ENCODE measurements around the gene SLC43A1. TPM values are rescaled to one million over a fixed set of nuclear protein-coding genes. Genes with fewer than 3 reads are reported as not detected.
"Not testable (repeated sequence)": the region's sequence is repeated elsewhere in the genome, so short reads cannot be mapped to it uniquely, and the experiment has no call there.

SLC43A1 gene
- total RNA-seq, 4 donors from 2014 or later, result 20.3 to 64.1 (median 28.8) TPM

DNA sequence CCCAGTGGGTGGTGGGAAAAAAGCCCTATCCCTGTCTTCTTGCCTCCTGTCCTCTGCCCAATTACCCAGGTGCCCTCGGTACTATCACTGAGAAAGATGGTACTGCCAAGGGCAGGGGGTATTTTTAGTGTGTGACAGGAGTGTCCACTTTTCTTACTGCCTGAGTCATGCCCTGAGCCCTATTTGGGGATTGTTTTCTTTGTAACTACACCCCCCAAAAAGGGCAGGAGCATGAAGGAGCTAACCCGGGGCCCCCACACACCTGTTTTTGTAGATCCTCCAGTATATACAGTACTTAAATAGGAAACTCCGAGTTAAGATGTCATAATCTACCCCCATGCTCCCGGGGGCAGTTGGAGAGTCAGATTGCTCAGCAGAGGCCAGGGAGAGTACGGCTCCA is 25.7 kb upstream of the SLC43A1 start:
- intact Hi-C loops (cut with DNase I), result no loop called here
- Histone ChIP-seq H3K4me3 (replicated peaks in 1 of 3) (no peak overlapping the region), H3K4me1 (no peaks in the 10 kb centered on the region), H3K9me3 (no peaks in the 10 kb centered on the region), H3K27ac (no peak overlapping the region), H3K36me3 (no peaks in the 10 kb centered on the region), H3K27me3 (no peaks in the 10 kb centered on the region)
- 59 to 64% methylated on average over 5 of the region's 5 CpGs for WGBS, 2 donors
- TF ChIP-seq POLR2A (IDR thresholded peaks at IDR 0.05), result no peak
- TF ChIP-seq, protein P1, sequence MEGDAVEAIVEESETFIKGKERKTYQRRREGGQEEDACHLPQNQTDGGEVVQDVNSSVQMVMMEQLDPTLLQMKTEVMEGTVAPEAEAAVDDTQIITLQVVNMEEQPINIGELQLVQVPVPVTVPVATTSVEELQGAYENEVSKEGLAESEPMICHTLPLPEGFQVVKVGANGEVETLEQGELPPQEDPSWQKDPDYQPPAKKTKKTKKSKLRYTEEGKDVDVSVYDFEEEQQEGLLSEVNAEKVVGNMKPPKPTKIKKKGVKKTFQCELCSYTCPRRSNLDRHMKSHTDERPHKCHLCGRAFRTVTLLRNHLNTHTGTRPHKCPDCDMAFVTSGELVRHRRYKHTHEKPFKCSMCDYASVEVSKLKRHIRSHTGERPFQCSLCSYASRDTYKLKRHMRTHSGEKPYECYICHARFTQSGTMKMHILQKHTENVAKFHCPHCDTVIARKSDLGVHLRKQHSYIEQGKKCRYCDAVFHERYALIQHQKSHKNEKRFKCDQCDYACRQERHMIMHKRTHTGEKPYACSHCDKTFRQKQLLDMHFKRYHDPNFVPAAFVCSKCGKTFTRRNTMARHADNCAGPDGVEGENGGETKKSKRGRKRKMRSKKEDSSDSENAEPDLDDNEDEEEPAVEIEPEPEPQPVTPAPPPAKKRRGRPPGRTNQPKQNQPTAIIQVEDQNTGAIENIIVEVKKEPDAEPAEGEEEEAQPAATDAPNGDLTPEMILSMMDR (IDR thresholded peaks at IDR 0.05), result no peak
- no peak for DNase-seq

DNA sequence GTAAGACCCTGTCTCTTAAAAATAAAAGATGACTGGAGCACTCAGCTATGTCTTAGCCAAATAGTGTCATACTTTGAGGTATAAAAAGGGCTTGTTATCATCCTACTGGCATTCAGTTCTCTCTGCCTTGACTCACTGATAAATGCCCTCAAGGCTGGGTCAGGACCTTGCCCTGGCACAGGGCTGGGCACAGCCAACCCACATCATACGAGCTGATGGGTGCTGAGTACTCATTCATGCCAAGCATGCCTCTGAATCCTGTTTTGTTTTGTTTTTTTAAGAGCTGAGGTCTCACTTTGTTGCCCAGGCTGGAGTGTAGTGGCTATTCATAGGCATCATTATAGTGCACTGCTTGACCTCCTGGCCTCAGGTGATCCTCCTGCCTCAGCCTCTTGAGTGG is 23.8 kb upstream of the SLC43A1 start:
- intact Hi-C loops (cut with DNase I), result no loop called here
- no peaks in the 10 kb centered on the region for H3K4me1 ChIP-seq

DNA sequence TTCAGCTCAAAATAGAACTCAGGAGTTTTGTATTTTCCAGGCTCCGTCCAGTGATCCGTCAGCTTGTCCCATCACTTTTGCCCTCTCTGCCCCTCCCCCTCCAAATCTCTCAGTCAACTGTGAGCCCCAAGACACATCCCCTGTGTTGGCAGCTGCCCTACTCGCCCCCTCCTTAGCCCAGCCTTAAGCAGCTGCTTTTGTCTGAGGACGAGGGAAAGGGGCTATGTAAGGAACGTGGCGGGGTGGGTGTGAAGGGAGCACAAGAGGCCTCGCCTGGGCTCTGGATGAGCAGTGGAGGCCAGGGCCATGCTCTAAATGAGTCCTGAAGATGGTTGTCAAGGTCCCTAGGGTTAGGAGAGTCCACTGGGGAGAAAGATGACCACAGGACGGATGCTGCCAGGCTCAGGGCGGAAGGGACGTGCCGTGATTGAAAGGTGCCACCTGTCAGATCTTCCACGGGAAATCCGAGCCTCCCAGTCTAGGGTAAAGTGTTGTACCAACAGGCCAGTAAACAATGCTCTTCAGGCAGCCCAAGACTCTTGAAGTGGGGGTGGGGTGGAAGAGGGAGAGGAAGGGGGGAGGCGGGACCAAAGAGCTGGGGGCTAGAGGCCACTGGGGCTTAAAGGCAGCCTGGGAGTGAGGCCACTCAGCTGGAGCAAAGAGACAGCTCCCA is 21.6 kb upstream of the SLC43A1 start, which contains the start of gene SMTNL1:
Gene SMTNL1, plus strand, starts transcription at position 649 of the 673 bp plus-strand sequence. CDS start 5,048 bp downstream, outside the sequence.
- no peaks in the 10 kb centered on the region for H3K4me1 ChIP-seq

More for the DNA sequence above, 23.8 kb upstream of the SLC43A1 start:
- no peak overlapping the region for H3K4me3 ChIP-seq (replicated peaks in 1 of 3)
- DNase-seq, result no peak
- no peaks in the 10 kb centered on the region for H3K9me3 ChIP-seq
- no peak overlapping the region for H3K27ac ChIP-seq
- TF ChIP-seq, protein P1 (IDR thresholded peaks at IDR 0.05), result no peak
- TF ChIP-seq POLR2A (IDR thresholded peaks at IDR 0.05), result no peak
- H3K36me3 ChIP-seq, result no peaks in the 10 kb centered on the region
- no peaks in the 10 kb centered on the region for H3K27me3 ChIP-seq
- 44 to 71% methylated on average over 1 of the region's 1 CpG for WGBS, 2 donors

DNA sequence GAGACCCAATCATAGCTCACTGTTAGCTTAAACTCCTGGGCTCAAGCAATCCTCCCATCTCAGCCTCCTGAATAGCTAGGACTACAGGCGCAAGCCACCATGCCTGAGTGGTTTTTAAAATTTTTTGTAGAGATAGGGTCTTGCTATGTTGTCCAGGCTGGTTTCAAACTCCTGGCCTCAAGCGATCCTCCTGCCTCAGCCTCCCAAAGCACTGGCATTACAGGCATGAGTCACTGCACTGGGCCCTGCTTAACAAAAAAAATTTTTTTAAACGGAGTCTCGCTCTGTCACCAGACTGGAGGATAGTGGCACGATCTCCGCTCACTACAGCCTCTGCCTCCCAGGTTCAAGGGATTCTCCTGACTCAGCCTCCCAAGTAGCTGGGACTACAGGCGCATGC is 18.9 kb upstream of the SLC43A1 start:
- DNase-seq; H3K9me3 ChIP-seq; H3K36me3 ChIP-seq; H3K4me1 ChIP-seq; intact Hi-C loops (cut with DNase I); H3K4me3 ChIP-seq (replicated peaks in 1 of 3); H3K27ac ChIP-seq; H3K27me3 ChIP-seq: not testable (repeated sequence)
- WGBS, 2 donors, result 94 to 98% methylated on average over 7 of the region's 7 CpGs

More for the DNA sequence above, 21.6 kb upstream of the SLC43A1 start, which contains the start of gene SMTNL1:
- WGBS, 2 donors, result 64 to 67% methylated on average over 14 of the region's 14 CpGs
- Histone ChIP-seq H3K9me3 (no peaks in the 10 kb centered on the region), H3K36me3 (no peaks in the 10 kb centered on the region), H3K27me3 (no peaks in the 10 kb centered on the region), H3K4me3 (replicated peaks in 1 of 3) (no peak within 1 kb of the TSS), H3K27ac (no peak within 1 kb of the TSS)
- intact Hi-C loops (cut with DNase I), result no loop called here
- no peak for DNase-seq
- no peak for TF ChIP-seq POLR2A (IDR thresholded peaks at IDR 0.05)

DNA sequence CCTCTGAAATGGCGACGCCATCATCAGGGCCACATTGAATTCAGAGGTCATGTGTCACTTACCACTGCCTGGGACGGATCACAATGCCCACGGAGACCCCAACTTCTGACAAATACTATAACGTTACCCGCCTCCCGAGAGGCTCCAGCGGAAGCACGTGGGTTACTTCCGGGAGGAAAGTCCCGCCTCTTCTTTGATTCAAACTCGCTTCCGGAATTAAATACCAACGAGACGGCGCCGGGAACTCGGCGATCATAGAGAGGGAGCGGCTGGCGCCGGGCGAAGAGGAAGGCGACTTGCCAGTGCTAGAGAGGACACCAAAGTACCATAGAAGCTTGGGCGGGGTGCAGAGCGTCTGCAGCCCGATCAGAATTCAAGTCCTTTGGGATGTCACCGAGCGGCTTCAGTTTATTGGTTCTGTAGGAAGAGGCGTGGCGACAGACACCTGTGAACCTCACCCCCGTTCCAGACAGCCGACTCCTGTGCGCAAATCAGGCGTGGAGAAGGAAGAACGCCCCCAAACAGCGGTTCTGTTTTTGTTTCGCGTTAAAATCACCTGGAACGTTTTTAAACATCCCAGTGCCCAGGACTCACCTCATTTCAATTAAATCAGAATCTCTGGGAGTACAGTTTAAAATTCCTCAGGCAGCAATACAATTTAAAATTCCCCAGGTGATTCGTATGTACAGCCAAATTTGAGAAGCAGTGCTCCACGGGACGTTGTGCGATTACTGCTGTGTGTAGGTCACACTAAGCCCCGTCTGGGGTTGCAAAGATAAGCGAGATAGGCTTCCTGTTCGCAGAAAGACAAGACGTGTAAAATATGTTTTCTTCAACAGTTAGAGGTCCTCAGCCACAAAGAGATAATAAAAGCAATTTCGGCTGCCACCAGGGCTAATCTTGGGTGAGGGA is 15.3 kb upstream of the SLC43A1 start, which contains the start of gene TIMM10:
Gene TIMM10, minus strand, starts transcription at position 159 of the 912 bp plus-strand sequence. CDS start 565 bp downstream, outside the sequence.
- TF ChIP-seq, protein P1 (IDR thresholded peaks at IDR 0.05), result no peak
- TF ChIP-seq POLR2A (IDR thresholded peaks at IDR 0.05), result peak in 1 of 2 donors; percentile 70
- no peaks in the 10 kb centered on the region for H3K36me3 ChIP-seq
- H3K27ac ChIP-seq, result peak within 1 kb of the TSS; percentile 20 to 60 (median 51)
- peaks cover 10 to 15% of the 10 kb centered on the region in 2 donors for H3K4me1 ChIP-seq
- DNase-seq, result peak; percentile 97
- 0 to 1% methylated on average over 28 to 48 of the region's 49 CpGs for WGBS, 2 donors
- no peaks in the 10 kb centered on the region for H3K27me3 ChIP-seq
- intact Hi-C loops (cut with DNase I), result no loop called here
- no peaks in the 10 kb centered on the region for H3K9me3 ChIP-seq
- H3K4me3 ChIP-seq (replicated peaks in 1 of 3), result peak within 1 kb of the TSS; percentile 44 to 72 (median 51)

Data from thyroid gland (tissue), 4 donors.